Esophagus muscularis mucosa (tissue), 4 donors: Measurements from ENCODE around the gene FKTN. TPM values are rescaled to one million over a fixed set of nuclear protein-coding genes. Genes with fewer than 3 reads are reported as not detected.

Source experiments
- DNase-seq: peaks from one replicate; pipeline ENCODE4 v3.0.0-alpha.2; 2017; ENCODE audit errors: extremely low spot score
- H3K27ac ChIP-seq, 4 donors: fragments of 200-600 bp; sonication (generic); replicated peaks in 1 of 4; 1 replicate in 3 of 4; 2 replicates in 1 of 4; pipeline ENCODE4 v1.5.1; 2016 to 2019; ENCODE audit warnings: mild to moderate bottlenecking in 1 of 4
- H3K27me3 ChIP-seq, 4 donors: fragments of 200-600 bp; sonication (generic); one replicate each; pipeline versions ENCODE4 v1.5.1 to v1.6.0; 2016 to 2019
- H3K36me3 ChIP-seq, 4 donors: fragments of 200-600 bp; sonication (generic); one replicate each; pipeline ENCODE4 v1.5.1; 2016 to 2019
- H3K4me1 ChIP-seq, 4 donors: fragments of 200-600 bp; sonication (generic); one replicate each; pipeline ENCODE4 v1.5.1; 2016 to 2019
- H3K4me3 ChIP-seq, 4 donors: fragments of 200-600 bp; sonication (generic); 1 replicate in 2 of 4; 2 replicates in 2 of 4; pipeline ENCODE4 v1.5.1; 2016 to 2019; ENCODE audit warnings: mild to moderate bottlenecking in 4 of 4, moderate library complexity in 1 of 4
- H3K9me3 ChIP-seq, 4 donors: fragments of 200-600 bp; sonication (generic); 1 replicate in 3 of 4; 2 replicates in 1 of 4; pipeline ENCODE4 v1.5.1; 2016 to 2019
- CTCF ChIP-seq, 3 experiments: fragments of 200-600 bp in 2 of 3; fragments of 450-650 bp in 1 of 3; sonication (generic) in 2 of 3; IDR thresholded peaks; one replicate each; pipeline ENCODE4 v1.5.1; 2017 to 2019; ENCODE audit warnings: antibody characterized with exemption in 3 of 3, mild to moderate bottlenecking in 2 of 3, moderate library complexity in 1 of 3
- EP300 ChIP-seq: sonication (generic); formaldehyde crosslinking; IDR thresholded peaks from one replicate; pipeline ENCODE4 v1.6.1; 2017; ENCODE audit warnings: antibody characterized with exemption
- POLR2A ChIP-seq: fragments of 450-650 bp; IDR thresholded peaks from one replicate; pipeline ENCODE4 v1.6.1; 2017; ENCODE audit warnings: antibody characterized with exemption, moderate library complexity, mild to moderate bottlenecking, low read depth
- POLR2AphosphoS5 ChIP-seq, 2 donors: sonication (generic); formaldehyde crosslinking; IDR thresholded peaks; one replicate each; pipeline ENCODE4 v1.6.1; 2017; ENCODE audit warnings: antibody characterized with exemption in 2 of 2
- WGBS: methylation state at CpG from one replicate; pipeline ENCODE4 v1.1.5; 2018; 5-methylcytosine and 5-hydroxymethylcytosine counted together
- intact Hi-C: fragments of 100-400 bp; cut with DNase I; formaldehyde crosslinking; loops from one replicate; pipeline ENCODE4 v1.15.1; 2023
- total RNA-seq, 4 donors: library from RNA; depleted of rRNA; stranded (reverse); fragments of >200 nt; gene quantifications; one replicate each; pipeline versions ENCODE4 v1.1.0 to v1.2.1, GENCODE V29; 2016

The FKTN gene
- total RNA-seq, 4 donors from 2014 or later = 5.1 to 21.3 (median 14.7) TPM

- Histone ChIP-seq H3K27ac (no peak overlapping the region), H3K27me3 (no peaks in the 10 kb centered on the region), H3K4me1 (no peaks in the 10 kb centered on the region), H3K36me3 (peaks cover 0 to 18% (median 8%) of the 10 kb centered on the region in 4 donors), H3K9me3 (no peaks in the 10 kb centered on the region), H3K4me3 (no peak overlapping the region)
- intact Hi-C loops = no loop called here
- no peak for DNase-seq
- no peak for TF ChIP-seq POLR2AphosphoS5 (IDR thresholded peaks at IDR 0.05)
- no peak for TF ChIP-seq POLR2A
- no peak for TF ChIP-seq EP300
- TF ChIP-seq CTCF (IDR thresholded peaks at IDR 0.05) = no peak
- WGBS = 93% methylated on average over 3 of the region's 3 CpGs
These were observed 21.8 kb upstream of the FKTN start for GRCh38 chr9:105535920-105536668.

GRCh38 chr9:105539452-105539851 lies 18.5 kb upstream of the FKTN start:
- Histone ChIP-seq H3K36me3 (peaks cover 0 to 16% (median 8%) of the 10 kb centered on the region in 4 donors), H3K9me3 (no peaks in the 10 kb centered on the region), H3K4me3 (no peak overlapping the region), H3K27me3 (no peaks in the 10 kb centered on the region), H3K4me1 (no peaks in the 10 kb centered on the region), H3K27ac (no peak overlapping the region)
- TF ChIP-seq POLR2AphosphoS5 (IDR thresholded peaks at IDR 0.05) = no peak
- TF ChIP-seq EP300 = no peak
- no peak for TF ChIP-seq POLR2A
- no peak for TF ChIP-seq CTCF (IDR thresholded peaks at IDR 0.05)
- no peak for DNase-seq
- 100% methylated on average over 1 of the region's 1 CpG for WGBS
- intact Hi-C loops = no loop called here

- H3K27me3 ChIP-seq = no peaks in the 10 kb centered on the region
- H3K4me3 ChIP-seq = no peak overlapping the region
- H3K9me3 ChIP-seq = no peaks in the 10 kb centered on the region
- peaks cover 0 to 3% (median 0%) of the 10 kb centered on the region in 4 donors for H3K36me3 ChIP-seq
- 94% methylated on average over 3 of the region's 3 CpGs for WGBS
- no peak overlapping the region for H3K27ac ChIP-seq
- intact Hi-C loops = no loop called here
- no peak for TF ChIP-seq EP300
- TF ChIP-seq POLR2AphosphoS5 (IDR thresholded peaks at IDR 0.05) = no peak
- no peak for TF ChIP-seq CTCF (IDR thresholded peaks at IDR 0.05)
- no peak for TF ChIP-seq POLR2A
- no peak for DNase-seq
- no peaks in the 10 kb centered on the region for H3K4me1 ChIP-seq
These were observed 16.1 kb upstream of the FKTN start for GRCh38 chr9:105541838-105542237.

GRCh38 chr9:105554042-105554441 lies 3.9 kb upstream of the FKTN start:
- 79% methylated on average over 10 of the region's 10 CpGs for WGBS
- Histone ChIP-seq H3K27me3 (no peaks in the 10 kb centered on the region), H3K9me3 (no peaks in the 10 kb centered on the region), H3K36me3 (no peaks in the 10 kb centered on the region), H3K4me3 (no peak overlapping the region), H3K27ac (no peak overlapping the region), H3K4me1 (peaks cover 6 to 15% (median 7%) of the 10 kb centered on the region in 4 donors)
- intact Hi-C loops = no loop called here
- no peak for DNase-seq
- no peak for TF ChIP-seq POLR2AphosphoS5 (IDR thresholded peaks at IDR 0.05)
- TF ChIP-seq POLR2A = no peak
- TF ChIP-seq CTCF (IDR thresholded peaks at IDR 0.05) = no peak
- TF ChIP-seq EP300 = no peak
